ENCODE results near the gene MB21D2.

The MB21D2 gene

DNA sequence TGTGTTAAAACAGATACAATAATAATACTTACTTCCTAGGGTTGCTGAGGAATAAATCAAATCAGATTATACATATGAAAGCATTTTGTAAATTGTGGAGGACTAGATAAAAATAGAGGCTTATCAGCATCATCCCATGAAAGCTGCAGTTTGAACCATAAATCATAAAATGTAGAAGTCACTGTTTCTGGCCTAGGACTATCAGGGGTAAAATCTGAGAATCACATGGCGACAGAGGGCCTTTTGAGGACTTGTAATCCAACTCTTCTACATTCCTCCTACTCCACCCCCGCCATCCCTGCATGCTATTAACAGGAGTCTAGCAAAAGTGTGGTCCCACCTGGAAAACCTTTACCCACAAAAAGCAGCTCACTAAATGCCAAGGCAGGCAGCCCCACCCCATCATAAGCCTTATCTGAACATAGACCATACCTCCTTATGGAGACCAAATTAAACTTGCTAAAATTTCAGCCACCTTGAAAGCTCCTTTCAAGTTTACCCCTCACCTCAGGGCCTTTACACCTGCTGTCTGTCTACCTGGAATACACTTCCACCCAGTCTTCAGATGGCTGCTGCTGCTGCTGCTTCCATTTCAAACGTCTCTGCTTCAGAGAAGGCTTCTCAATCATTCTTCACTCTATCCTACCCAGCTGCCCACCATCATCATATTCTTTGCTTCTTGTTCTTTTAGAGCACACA lies 11.5 kb downstream of the MB21D2 start:
- no peaks in the 10 kb centered on the region for H4K20me1 ChIP-seq (ENCODE audit: insufficient read depth, low read length)
- no peaks in the 10 kb centered on the region for H3F3A ChIP-seq (ENCODE audit: insufficient read depth, low read length)
- no peaks in the 10 kb centered on the region for H3K9me3 ChIP-seq (replicated peaks; ENCODE audit: insufficient read depth, low read length)
- H3K27ac ChIP-seq (ENCODE audit: low read length): no peak overlapping the region
- H3K4me1 ChIP-seq (ENCODE audit: low read length): no peaks in the 10 kb centered on the region
- no peaks in the 10 kb centered on the region for H3K9me2 ChIP-seq (replicated peaks; ENCODE audit: insufficient read depth, low read length)
- H2AFZ ChIP-seq (ENCODE audit: low read length): no peak overlapping the region
- no peak overlapping the region for H3K9ac ChIP-seq (ENCODE audit: low read length)
- H3K4me2 ChIP-seq (ENCODE audit: low read depth, low read length): no peak overlapping the region
- no peak overlapping the region for H3K4me3 ChIP-seq (ENCODE audit: low read length)
- no peak for DNase-seq
- H3K79me2 ChIP-seq (ENCODE audit: low read length): 0 out of 2 replicates have a peak, but pooled peaks cover 8% of the 10 kb centered on the region
- no peaks in the 10 kb centered on the region for H3K36me3 ChIP-seq (replicated peaks; ENCODE audit: insufficient read depth, low read length)
- no peak for TF ChIP-seq EZH2 (optimal IDR thresholded peaks at IDR 0.05; ENCODE audit: low read depth, low read length)
- TF ChIP-seq CTCF (IDR thresholded peaks at IDR 0.05; ENCODE audit: low read length): no peak
- TF ChIP-seq EZH2phosphoT487 (IDR thresholded peaks at IDR 0.05; ENCODE audit: low read length): no peak
- H3K27me3 ChIP-seq (replicated peaks; ENCODE audit: insufficient read depth, low read length): no peaks in the 10 kb centered on the region

DNA sequence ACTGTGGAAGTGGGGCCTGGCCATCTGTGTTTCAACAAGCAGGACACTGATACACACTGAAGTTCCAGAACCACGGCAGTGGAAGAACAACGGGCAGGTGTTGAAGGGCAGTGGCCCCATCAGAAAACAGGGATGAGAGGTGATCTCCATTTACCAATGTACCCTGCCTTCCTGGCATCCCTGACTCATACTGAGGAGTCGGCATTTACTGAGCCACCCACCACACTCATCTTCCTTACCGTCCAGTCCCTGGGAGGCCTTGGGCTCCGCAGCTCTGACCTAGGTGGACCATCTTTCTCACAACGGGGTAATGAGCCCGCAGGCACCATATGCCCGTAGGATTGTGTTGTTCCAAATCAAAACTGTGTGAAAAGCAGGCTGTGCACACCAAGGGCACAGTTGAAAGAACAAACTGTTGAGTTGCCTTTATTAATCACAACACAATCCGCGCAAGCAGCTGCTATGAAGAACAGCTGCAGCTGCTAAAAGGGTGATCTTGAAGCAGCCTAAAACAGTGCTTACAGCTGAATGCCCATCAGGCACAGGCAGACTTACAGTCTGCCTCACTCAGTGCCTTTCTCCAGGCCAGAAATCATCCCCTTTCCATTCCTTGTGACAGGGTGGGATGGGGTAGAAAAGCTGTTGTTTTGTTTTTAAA lies 12.9 kb downstream of the MB21D2 start:
- no peak overlapping the region for H2AFZ ChIP-seq (ENCODE audit: low read length)
- H3K79me2 ChIP-seq (ENCODE audit: low read length): 0 out of 2 replicates have a peak, but pooled peaks cover 4% of the 10 kb centered on the region
- no peak overlapping the region for H3K4me2 ChIP-seq (ENCODE audit: low read depth, low read length)
- H3K27me3 ChIP-seq (replicated peaks; ENCODE audit: insufficient read depth, low read length): no peaks in the 10 kb centered on the region
- H3F3A ChIP-seq (ENCODE audit: insufficient read depth, low read length): no peaks in the 10 kb centered on the region
- peaks cover under 1% of the 10 kb centered on the region for H3K4me1 ChIP-seq (ENCODE audit: low read length)
- H3K9me2 ChIP-seq (replicated peaks; ENCODE audit: insufficient read depth, low read length): no peaks in the 10 kb centered on the region
- no peak for DNase-seq
- H3K9me3 ChIP-seq (replicated peaks; ENCODE audit: insufficient read depth, low read length): no peaks in the 10 kb centered on the region
- no peak overlapping the region for H3K27ac ChIP-seq (ENCODE audit: low read length)
- H3K4me3 ChIP-seq (ENCODE audit: low read length): no peak overlapping the region
- TF ChIP-seq EZH2phosphoT487 (IDR thresholded peaks at IDR 0.05; ENCODE audit: low read length) (no peak), CTCF (IDR thresholded peaks at IDR 0.05; ENCODE audit: low read length) (no peak), EZH2 (optimal IDR thresholded peaks at IDR 0.05; ENCODE audit: low read depth, low read length) (no peak)
- no peak overlapping the region for H3K9ac ChIP-seq (ENCODE audit: low read length)
- no peaks in the 10 kb centered on the region for H3K36me3 ChIP-seq (replicated peaks; ENCODE audit: insufficient read depth, low read length)
- H4K20me1 ChIP-seq (ENCODE audit: insufficient read depth, low read length): no peaks in the 10 kb centered on the region

- Histone ChIP-seq H4K20me1 (ENCODE audit: insufficient read depth, low read length) (no peaks in the 10 kb centered on the region), H3K4me1 (ENCODE audit: low read length) (peaks cover 18% of the 10 kb centered on the region), H3K79me2 (ENCODE audit: low read length) (peaks cover 11% of the 10 kb centered on the region; the same call in 1 of the 2 replicates), H3F3A (ENCODE audit: insufficient read depth, low read length) (peaks cover 13% of the 10 kb centered on the region), H3K27me3 (replicated peaks; ENCODE audit: insufficient read depth, low read length) (no peaks in the 10 kb centered on the region), H3K9me3 (replicated peaks; ENCODE audit: insufficient read depth, low read length) (no peaks in the 10 kb centered on the region), H3K36me3 (replicated peaks; ENCODE audit: insufficient read depth, low read length) (no peaks in the 10 kb centered on the region), H2AFZ (ENCODE audit: low read length) (no peak overlapping the region), H3K4me2 (ENCODE audit: low read depth, low read length) (no peak overlapping the region), H3K4me3 (ENCODE audit: low read length) (no peak overlapping the region), H3K9me2 (replicated peaks; ENCODE audit: insufficient read depth, low read length) (no peaks in the 10 kb centered on the region), H3K9ac (ENCODE audit: low read length) (no peak overlapping the region), H3K27ac (ENCODE audit: low read length) (no peak overlapping the region)
- TF ChIP-seq CTCF (IDR thresholded peaks at IDR 0.05; ENCODE audit: low read length) (no peak), EZH2 (optimal IDR thresholded peaks at IDR 0.05; ENCODE audit: low read depth, low read length) (no peak)
- no peak for DNase-seq
Measured at GRCh38 chr3:192902549-192902948, 15.1 kb downstream of the MB21D2 start.

Data from MM.1S (cell line).